ENCODE results near the gene ACTR8. TPM values are rescaled to one million over a fixed set of nuclear protein-coding genes. Genes with fewer than 3 reads are reported as not detected.
A peak's percentile ranks its signal among the peaks of the same experiment; 100 is the strongest.

Gene ACTR8
- total RNA-seq, 1 experiment from 2014 or later: 21.2 TPM

- Histone ChIP-seq H3K27me3 (ENCODE audit: control insufficient read depth, insufficient read depth, low read length) (peaks cover 10% of the 10 kb centered on the region), H3K36me3 (replicated peaks; ENCODE audit: control insufficient read depth, insufficient read depth, low read length) (no peaks in the 10 kb centered on the region), H3K4me3 (ENCODE audit: insufficient read depth, low read depth, low read length) (peak overlapping the region; percentile 67)
- no peak for DNase-seq
Observed at GRCh38 chr3:53846851-53847155, 35.1 kb downstream of the ACTR8 start.

GRCh38 chr3:53846134-53846850, 35.7 kb downstream of the ACTR8 start, which contains the start of the genes CHDH and IL17RB:
Gene CHDH (minus strand): TSS chr3:53846419. CDS start chr3:53824008, 22,411 bp downstream.
Gene IL17RB (plus strand): TSS chr3:53846568. CDS start chr3:53846589, 21 bp downstream.
- H3K36me3 ChIP-seq (replicated peaks; ENCODE audit: control insufficient read depth, insufficient read depth, low read length): no peaks in the 10 kb centered on the region
- H3K4me3 ChIP-seq (ENCODE audit: insufficient read depth, low read depth, low read length): peak within 1 kb of the TSS; percentile 67
- peak; percentile 93 for DNase-seq
- peaks cover 10% of the 10 kb centered on the region for H3K27me3 ChIP-seq (ENCODE audit: control insufficient read depth, insufficient read depth, low read length)

- Histone ChIP-seq H3K27me3 (ENCODE audit: control insufficient read depth, insufficient read depth, low read length) (peaks cover 10% of the 10 kb centered on the region), H3K36me3 (replicated peaks; ENCODE audit: control insufficient read depth, insufficient read depth, low read length) (no peaks in the 10 kb centered on the region), H3K4me3 (ENCODE audit: insufficient read depth, low read depth, low read length) (peak overlapping the region; percentile 67)
- peak; percentile 80 for DNase-seq
Observed at GRCh38 chr3:53845881-53846133, 36.1 kb downstream of the ACTR8 start.

GRCh38 chr3:53845103-53845880, 36.7 kb downstream of the ACTR8 start:
- peak overlapping the region; percentile 67 for H3K4me3 ChIP-seq (ENCODE audit: insufficient read depth, low read depth, low read length)
- DNase-seq: peak; percentile 88
- H3K27me3 ChIP-seq (ENCODE audit: control insufficient read depth, insufficient read depth, low read length): peaks cover 10% of the 10 kb centered on the region
- H3K36me3 ChIP-seq (replicated peaks; ENCODE audit: control insufficient read depth, insufficient read depth, low read length): no peaks in the 10 kb centered on the region

- no peaks in the 10 kb centered on the region for H3K36me3 ChIP-seq (replicated peaks; ENCODE audit: control insufficient read depth, insufficient read depth, low read length)
- DNase-seq: no peak
- H3K27me3 ChIP-seq (ENCODE audit: control insufficient read depth, insufficient read depth, low read length): peaks cover 10% of the 10 kb centered on the region
- H3K4me3 ChIP-seq (ENCODE audit: insufficient read depth, low read depth, low read length): no peak overlapping the region
Observed at GRCh38 chr3:53844262-53845102, 37.5 kb downstream of the ACTR8 start.

- Histone ChIP-seq H3K27me3 (ENCODE audit: control insufficient read depth, insufficient read depth, low read length) (peaks cover 10% of the 10 kb centered on the region), H3K4me3 (ENCODE audit: insufficient read depth, low read depth, low read length) (no peak overlapping the region), H3K36me3 (replicated peaks; ENCODE audit: control insufficient read depth, insufficient read depth, low read length) (no peaks in the 10 kb centered on the region; the same call in 1 of the 2 replicates)
- no peak for DNase-seq
Observed at GRCh38 chr3:53843195-53844177, 38.5 kb downstream of the ACTR8 start.

GRCh38 chr3:53842436-53843194, 39.3 kb downstream of the ACTR8 start:
- no peak overlapping the region for H3K4me3 ChIP-seq (ENCODE audit: insufficient read depth, low read depth, low read length)
- H3K36me3 ChIP-seq (replicated peaks; ENCODE audit: control insufficient read depth, insufficient read depth, low read length): no peaks in the 10 kb centered on the region; the same call in 1 of the 2 replicates
- peak; percentile 67 for DNase-seq
- peaks cover 10% of the 10 kb centered on the region for H3K27me3 ChIP-seq (ENCODE audit: control insufficient read depth, insufficient read depth, low read length)

GRCh38 chr3:53841296-53841695, 40.7 kb downstream of the ACTR8 start:
- peaks cover 1% of the 10 kb centered on the region; the same call in 1 of the 2 replicates for H3K27me3 ChIP-seq (ENCODE audit: control insufficient read depth, insufficient read depth, low read length)
- no peak for DNase-seq
- no peaks in the 10 kb centered on the region; the same call in 1 of the 2 replicates for H3K36me3 ChIP-seq (replicated peaks; ENCODE audit: control insufficient read depth, insufficient read depth, low read length)
- no peak overlapping the region for H3K4me3 ChIP-seq (ENCODE audit: insufficient read depth, low read depth, low read length)

- DNase-seq: no peak
- Histone ChIP-seq H3K4me3 (ENCODE audit: insufficient read depth, low read depth, low read length) (no peak overlapping the region), H3K36me3 (replicated peaks; ENCODE audit: control insufficient read depth, insufficient read depth, low read length) (no peaks in the 10 kb centered on the region; the same call in 1 of the 2 replicates), H3K27me3 (ENCODE audit: control insufficient read depth, insufficient read depth, low read length) (no peaks in the 10 kb centered on the region)
Observed at GRCh38 chr3:53837331-53837730, 44.6 kb downstream of the ACTR8 start.

- Histone ChIP-seq H3K36me3 (replicated peaks; ENCODE audit: control insufficient read depth, insufficient read depth, low read length) (no peaks in the 10 kb centered on the region; the same call in 1 of the 2 replicates), H3K4me3 (ENCODE audit: insufficient read depth, low read depth, low read length) (no peak overlapping the region), H3K27me3 (ENCODE audit: control insufficient read depth, insufficient read depth, low read length) (no peaks in the 10 kb centered on the region)
- no peak for DNase-seq
Observed at GRCh38 chr3:53836084-53836872, 45.7 kb downstream of the ACTR8 start.

GRCh38 chr3:53835257-53835656, 46.7 kb downstream of the ACTR8 start:
- H3K36me3 ChIP-seq (replicated peaks; ENCODE audit: control insufficient read depth, insufficient read depth, low read length): no peaks in the 10 kb centered on the region; the same call in 1 of the 2 replicates
- H3K4me3 ChIP-seq (ENCODE audit: insufficient read depth, low read depth, low read length): no peak overlapping the region
- DNase-seq: no peak
- no peaks in the 10 kb centered on the region for H3K27me3 ChIP-seq (ENCODE audit: control insufficient read depth, insufficient read depth, low read length)

- DNase-seq: no peak
- Histone ChIP-seq H3K36me3 (replicated peaks; ENCODE audit: control insufficient read depth, insufficient read depth, low read length) (no peaks in the 10 kb centered on the region; the same call in 1 of the 2 replicates), H3K4me3 (ENCODE audit: insufficient read depth, low read depth, low read length) (no peak overlapping the region), H3K27me3 (ENCODE audit: control insufficient read depth, insufficient read depth, low read length) (no peaks in the 10 kb centered on the region)
Observed at GRCh38 chr3:53834429-53835095, 47.4 kb downstream of the ACTR8 start.
